GM12878 (cell line): Measurements from ENCODE around the gene GMDS. TPM values are rescaled to one million over a fixed set of nuclear protein-coding genes. Genes with fewer than 3 reads are reported as not detected.

ENCODE experiments used
- ATAC-seq: fragments of 200-7000 bp; cut with Tn5 transposase; 3 replicates; pipeline ENCODE4 v1.9.1; 2020; ENCODE audit warnings: mild to moderate bottlenecking, moderate library complexity
- BruUV-seq: library from RNA; stranded (reverse); fragments of 400-500 nt; replicated peaks from 2 replicates; lab custom pipeline; 2021; lab: Mats Ljungman, UMichigan
- CTCF ChIA-PET: fragments of 300-600 bp; sonication (Branson Sonifier 250); formaldehyde crosslinking; extraction: SDS; loops from one replicate; lab custom pipeline; 2021; ENCODE audit warnings: inconsistent platforms; lab: Yijun Ruan, JAX
- POLR2A ChIA-PET: fragments of 350-600 bp; formaldehyde crosslinking; extraction: SDS; loops from one replicate; lab custom pipeline; 2021; ENCODE audit warnings: inconsistent platforms; lab: Charles Lee
- RAD21 ChIA-PET: fragments of 300-600 bp; sonication (Branson Sonifier 250); formaldehyde crosslinking; loops from one replicate; lab custom pipeline; 2023; ENCODE audit warnings: antibody characterized with exemption; ENCODE audit not compliant: unreplicated experiment; lab: Charles Lee
- SMC1A ChIA-PET: fragments of 300-600 bp; sonication (Branson Sonifier 250); formaldehyde crosslinking; loops from one replicate; lab custom pipeline; 2023; ENCODE audit not compliant: unreplicated experiment, uncharacterized antibody; lab: Charles Lee
- DNase-seq: peaks from one replicate; pipeline ENCODE4 v3.0.0-alpha.2; 2011; ENCODE audit warnings: low read depth, low spot score
- FAIRE-seq: peaks from 3 replicates; lab custom pipeline; 2011; peaks lifted over from hg19 to GRCh38; lab: Jason Lieb, UNC
- H2AFZ ChIP-seq: 2 replicates; pipeline ENCODE4 v1.6.0; 2011; ENCODE audit warnings: low read depth, low read length, control low read depth; ENCODE audit not compliant: control insufficient read depth
- H3K27ac ChIP-seq: 2 replicates; pipeline ENCODE4 v1.5.1; 2011; ENCODE audit warnings: control low read depth; ENCODE audit not compliant: control insufficient read depth, insufficient read depth
- H3K27me3 ChIP-seq, 2 experiments: replicated peaks in 1 of 2; 2 replicates each; pipeline versions ENCODE4 v1.6.0 to v1.6.1; 2011; ENCODE audit warnings: low read length in 1 of 2; ENCODE audit not compliant: control insufficient read depth in 2 of 2, insufficient read depth in 2 of 2
- H3K36me3 ChIP-seq, 2 experiments: 2 replicates each; pipeline ENCODE4 v1.5.1; 2011; ENCODE audit warnings: low read length in 1 of 2; ENCODE audit not compliant: control insufficient read depth in 2 of 2, insufficient read depth in 2 of 2
- H3K4me1 ChIP-seq: 2 replicates; pipeline ENCODE4 v1.6.1; 2011; ENCODE audit warnings: mild to moderate bottlenecking, low read length, moderate library complexity, mixed read lengths; ENCODE audit not compliant: control insufficient read depth, insufficient read depth
- H3K4me2 ChIP-seq: 2 replicates; pipeline ENCODE4 v1.6.0; 2011; ENCODE audit warnings: control low read depth; ENCODE audit not compliant: control insufficient read depth, insufficient read depth
- H3K4me3 ChIP-seq: fragments of 200-600 bp; sonication (generic); 2 replicates; pipeline ENCODE4 v1.5.1; 2016
- H3K79me2 ChIP-seq: 2 replicates; pipeline ENCODE4 v1.6.0; 2011; ENCODE audit warnings: low read length; ENCODE audit not compliant: control insufficient read depth, insufficient read depth
- H3K9ac ChIP-seq: 2 replicates; pipeline ENCODE4 v1.8.0; 2011; ENCODE audit warnings: low read length, control low read depth, mixed read lengths; ENCODE audit not compliant: control insufficient read depth, insufficient read depth
- H3K9me3 ChIP-seq: replicated peaks from 3 replicates; pipeline ENCODE4 v1.5.1; 2011; ENCODE audit warnings: mild to moderate bottlenecking, low read length; ENCODE audit not compliant: control insufficient read depth, insufficient read depth
- H4K20me1 ChIP-seq: 2 replicates; pipeline ENCODE4 v1.6.0; 2011; ENCODE audit not compliant: control insufficient read depth, insufficient read depth
- BMI1 ChIP-seq: fragments of 450-650 bp; IDR thresholded peaks from 2 replicates; pipeline ENCODE4 v1.6.1; 2016; ENCODE audit warnings: mild to moderate bottlenecking, moderate library complexity, borderline replicate concordance
- CEBPB ChIP-seq, 2 experiments: fragments of 150-350 bp in 1 of 2; IDR thresholded peaks; 2 replicates each; pipeline ENCODE4 v1.6.1; 2012 to 2014; ENCODE audit warnings: low read depth in 2 of 2, low read length in 2 of 2, borderline replicate concordance in 1 of 2, inconsistent platforms in 1 of 2
- KLF5 ChIP-seq: fragments of 450-650 bp; IDR thresholded peaks from 2 replicates; pipeline ENCODE4 v1.6.1; 2014; ENCODE audit warnings: mild to moderate bottlenecking; ENCODE audit not compliant: partially characterized antibody
- MYC ChIP-seq: IDR thresholded peaks from 2 replicates; pipeline ENCODE4 v1.6.1; 2011; ENCODE audit warnings: mild to moderate bottlenecking, low read length, moderate library complexity, inconsistent platforms; ENCODE audit not compliant: insufficient read depth, insufficient replicate concordance, insufficient read length, severe bottlenecking
- NFYB ChIP-seq: IDR thresholded peaks from 2 replicates; pipeline ENCODE4 v1.6.1; 2011; ENCODE audit warnings: low read depth, mild to moderate bottlenecking, low read length, improper control_type of control experiment, moderate library complexity; ENCODE audit not compliant: insufficient read depth
- NR2F1 ChIP-seq: fragments of 450-650 bp; conservative IDR thresholded peaks from 2 replicates; pipeline ENCODE4 v1.6.1; 2017; ENCODE audit warnings: mild to moderate bottlenecking
- POLR2A ChIP-seq: IDR thresholded peaks from 2 replicates; pipeline ENCODE4 v1.6.1; 2011; ENCODE audit warnings: low read depth, mild to moderate bottlenecking, low read length
- SMAD1 ChIP-seq: fragments of 450-650 bp; IDR thresholded peaks from 2 replicates; pipeline ENCODE4 v1.6.1; 2018; ENCODE audit warnings: mild to moderate bottlenecking, low read depth; ENCODE audit not compliant: partially characterized antibody
- WGBS: methylation state at CpG from one replicate; pipeline ENCODE4 v1.1.6; 2016; ENCODE audit warnings: low lambda C conversion rate; ENCODE audit not compliant: insufficient replicate concordance, insufficient coverage; ENCODE audit errors: missing lambda C conversion rate; 5-methylcytosine and 5-hydroxymethylcytosine counted together
- in situ Hi-C: fragments of 300-500 bp; cut with MboI; formaldehyde crosslinking; loops from 9 replicates; pipeline ENCODE4 v1.14.3; 2018; ENCODE audit warnings: mixed read lengths
- intact Hi-C: fragments of 100-400 bp; cut with micrococcal nuclease; formaldehyde crosslinking; loops from one replicate; pipeline ENCODE4 v1.14.2; 2022; ENCODE audit not compliant: unreplicated experiment
- polyA plus RNA-seq, 11 experiments: library from polyadenylated mRNA; depleted of rRNA in 4 of 11; unstranded in 6 of 11; stranded (reverse) in 5 of 11; fragments of >200 nt; fragmentation: Nextera tagmentation in 4 of 11; fragmentation: Illumina TruSeq in 1 of 11; extraction: Ambion mirVana in 4 of 11; extraction: Trizol in 1 of 11; gene quantifications; 1 replicate in 1 of 11; 2 replicates in 10 of 11; pipeline versions ENCODE4 v1.2.1 to v1.2.3, GENCODE V29; 2011 to 2016; ENCODE audit warnings: inconsistent platforms in 2 of 11, missing spikeins in 2 of 11, low read depth in 1 of 11
- total RNA-seq, 4 experiments: library from RNA; depleted of rRNA in 3 of 4; stranded (reverse); fragments of >200 nt in 3 of 4; fragmentation: Illumina TruSeq in 1 of 4; extraction: Trizol in 1 of 4; gene quantifications; 2 replicates each; pipeline versions ENCODE4 v1.2.1 to v1.2.3, GENCODE V29; 2013 to 2021
- TF ChIP-seq, protein P1 (sequence below): IDR thresholded peaks from 2 replicates; pipeline ENCODE4 v1.6.1; 2012; ENCODE audit warnings: improper control_type of control experiment, low read depth, low read length; ENCODE audit not compliant: insufficient replicate concordance

Gene GMDS
- total and polyA plus RNA-seq, 10 of the 15 experiments (the other 5 are each of a cell fraction or from before 2014, with no cell fraction given) = 0.61 to 53.8 (median 29.3) TPM

DNA sequence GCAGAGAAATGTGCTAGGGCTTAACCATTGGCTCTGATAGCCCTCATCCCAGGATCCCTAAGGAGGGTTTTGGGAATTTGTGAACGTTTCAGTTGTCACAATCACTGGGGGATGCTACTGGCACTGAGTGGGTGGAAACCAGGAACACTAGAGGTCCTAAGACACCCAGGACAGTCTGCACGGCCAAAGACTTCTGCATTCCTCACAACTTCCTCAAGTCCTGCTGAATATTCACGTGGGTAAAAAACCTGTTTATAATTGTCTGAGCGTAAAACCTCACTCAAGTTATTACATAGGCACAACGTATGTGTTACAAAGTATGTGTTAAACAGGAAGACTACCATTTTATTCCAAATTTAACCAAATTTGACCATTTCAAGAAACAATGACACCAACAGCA is 52.4 kb downstream of the GMDS start:
- in situ Hi-C loops = loop anchor here (5.0 kb wide), 1 partner anchor 586 kb away; the partner anchor contains the start of gene FOXC1
- DNase-seq = no peak
- no TSS peak for BruUV-seq
- Histone ChIP-seq H3K4me2 (no peak overlapping the region), H3K27me3 (no peaks in the 10 kb centered on the region), H3K4me1 (no peaks in the 10 kb centered on the region), H3K9me3 (no peaks in the 10 kb centered on the region; the same call in 2 of the 3 replicates), H3K79me2 (no peaks in the 10 kb centered on the region), H2AFZ (no peak overlapping the region), H3K36me3 (no peaks in the 10 kb centered on the region; a peak in 1 of 4 replicates), H4K20me1 (peaks cover 4% of the 10 kb centered on the region), H3K27ac (no peak overlapping the region), H3K9ac (no peak overlapping the region), H3K4me3 (no peak overlapping the region)
- ChIA-PET SMC1A (interaction anchor here (1.0 kb wide), 1 partner anchor 597 kb away, joined by 3 read pairs; no protein-coding TSS in a partner anchor), POLR2A (interaction anchor here (0.6 kb wide), 1 partner anchor 18 kb away, joined by 4 read pairs; no protein-coding TSS in a partner anchor), CTCF (interaction anchor here (1.0 kb wide), 1 partner anchor 597 kb away, joined by 3 read pairs; no protein-coding TSS in a partner anchor), RAD21 (interaction anchor here (0.6 kb wide), 1 partner anchor 318 kb away, joined by 3 read pairs; no protein-coding TSS in a partner anchor)
- TF ChIP-seq, protein P1, sequence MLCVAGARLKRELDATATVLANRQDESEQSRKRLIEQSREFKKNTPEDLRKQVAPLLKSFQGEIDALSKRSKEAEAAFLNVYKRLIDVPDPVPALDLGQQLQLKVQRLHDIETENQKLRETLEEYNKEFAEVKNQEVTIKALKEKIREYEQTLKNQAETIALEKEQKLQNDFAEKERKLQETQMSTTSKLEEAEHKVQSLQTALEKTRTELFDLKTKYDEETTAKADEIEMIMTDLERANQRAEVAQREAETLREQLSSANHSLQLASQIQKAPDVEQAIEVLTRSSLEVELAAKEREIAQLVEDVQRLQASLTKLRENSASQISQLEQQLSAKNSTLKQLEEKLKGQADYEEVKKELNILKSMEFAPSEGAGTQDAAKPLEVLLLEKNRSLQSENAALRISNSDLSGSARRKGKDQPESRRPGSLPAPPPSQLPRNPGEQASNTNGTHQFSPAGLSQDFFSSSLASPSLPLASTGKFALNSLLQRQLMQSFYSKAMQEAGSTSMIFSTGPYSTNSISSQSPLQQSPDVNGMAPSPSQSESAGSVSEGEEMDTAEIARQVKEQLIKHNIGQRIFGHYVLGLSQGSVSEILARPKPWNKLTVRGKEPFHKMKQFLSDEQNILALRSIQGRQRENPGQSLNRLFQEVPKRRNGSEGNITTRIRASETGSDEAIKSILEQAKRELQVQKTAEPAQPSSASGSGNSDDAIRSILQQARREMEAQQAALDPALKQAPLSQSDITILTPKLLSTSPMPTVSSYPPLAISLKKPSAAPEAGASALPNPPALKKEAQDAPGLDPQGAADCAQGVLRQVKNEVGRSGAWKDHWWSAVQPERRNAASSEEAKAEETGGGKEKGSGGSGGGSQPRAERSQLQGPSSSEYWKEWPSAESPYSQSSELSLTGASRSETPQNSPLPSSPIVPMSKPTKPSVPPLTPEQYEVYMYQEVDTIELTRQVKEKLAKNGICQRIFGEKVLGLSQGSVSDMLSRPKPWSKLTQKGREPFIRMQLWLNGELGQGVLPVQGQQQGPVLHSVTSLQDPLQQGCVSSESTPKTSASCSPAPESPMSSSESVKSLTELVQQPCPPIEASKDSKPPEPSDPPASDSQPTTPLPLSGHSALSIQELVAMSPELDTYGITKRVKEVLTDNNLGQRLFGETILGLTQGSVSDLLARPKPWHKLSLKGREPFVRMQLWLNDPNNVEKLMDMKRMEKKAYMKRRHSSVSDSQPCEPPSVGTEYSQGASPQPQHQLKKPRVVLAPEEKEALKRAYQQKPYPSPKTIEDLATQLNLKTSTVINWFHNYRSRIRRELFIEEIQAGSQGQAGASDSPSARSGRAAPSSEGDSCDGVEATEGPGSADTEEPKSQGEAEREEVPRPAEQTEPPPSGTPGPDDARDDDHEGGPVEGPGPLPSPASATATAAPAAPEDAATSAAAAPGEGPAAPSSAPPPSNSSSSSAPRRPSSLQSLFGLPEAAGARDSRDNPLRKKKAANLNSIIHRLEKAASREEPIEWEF = no peak
- TF ChIP-seq BMI1 (no peak), MYC (no peak), NFYB (no peak), KLF5 (no peak), POLR2A (no peak), CEBPB (IDR thresholded peaks at IDR 0.05; ENCODE audit: borderline replicate concordance in 1 of 2, low read depth in 2 of 2, low read length in 2 of 2) (no peak), NR2F1 (no peak), SMAD1 (no peak)
- intact Hi-C loops = no loop called here
- FAIRE-seq = no peak
- no peak for ATAC-seq
- WGBS = 59% methylated on average over 5 of the region's 5 CpGs
